KMS-11 (cell line): ENCODE measurements around the gene MAPK7.

Source experiments
- H2AFZ ChIP-seq: fragments of 200-600 bp; sonication (generic); 2 replicates; pipeline ENCODE4 v1.6.1; 2016; ENCODE audit warnings: antibody characterized with exemption, mixed run types, low read depth
- H3K27ac ChIP-seq: fragments of 200-600 bp; sonication (generic); 2 replicates; pipeline ENCODE4 v1.6.1; 2016; ENCODE audit warnings: mild to moderate bottlenecking, mixed run types
- H3K27me3 ChIP-seq: fragments of 200-600 bp; sonication (generic); 2 replicates; pipeline ENCODE4 v1.6.1; 2017; ENCODE audit warnings: mild to moderate bottlenecking, low read depth, mixed run types, moderate library complexity; ENCODE audit not compliant: insufficient read depth
- H3K36me3 ChIP-seq: fragments of 200-600 bp; sonication (generic); 2 replicates; pipeline ENCODE4 v1.6.1; 2017; ENCODE audit warnings: mild to moderate bottlenecking, mixed run types; ENCODE audit not compliant: insufficient read depth
- H3K4me1 ChIP-seq: fragments of 200-600 bp; sonication (generic); 2 replicates; pipeline ENCODE4 v1.6.1; 2016; ENCODE audit warnings: mild to moderate bottlenecking, low read depth, mixed run types; ENCODE audit not compliant: poor library complexity, severe bottlenecking
- H3K4me2 ChIP-seq: fragments of 200-600 bp; sonication (generic); 2 replicates; pipeline ENCODE4 v1.7.0; 2016; ENCODE audit warnings: mild to moderate bottlenecking, mixed run types
- H3K4me3 ChIP-seq: fragments of 200-600 bp; sonication (generic); IDR thresholded peaks from 2 replicates; pipeline ENCODE4 v1.6.1; 2017; ENCODE audit warnings: low read depth, low read length, mixed read lengths; ENCODE audit not compliant: insufficient read depth
- H3K79me2 ChIP-seq: fragments of 200-600 bp; sonication (generic); 2 replicates; pipeline ENCODE4 v1.6.1; 2016; ENCODE audit warnings: low read depth, mixed run types; ENCODE audit not compliant: insufficient read depth
- H3K9ac ChIP-seq: fragments of 200-600 bp; sonication (generic); 2 replicates; pipeline ENCODE4 v1.6.1; 2016; ENCODE audit warnings: mild to moderate bottlenecking, mixed run types
- H4K20me1 ChIP-seq: fragments of 200-600 bp; sonication (generic); 2 replicates; pipeline ENCODE4 v1.6.1; 2016; ENCODE audit warnings: mild to moderate bottlenecking, mixed run types; ENCODE audit not compliant: insufficient read depth
- TF ChIP-seq, protein P1 (sequence below): fragments of 200-600 bp; sonication (generic); conservative IDR thresholded peaks from 2 replicates; pipeline ENCODE4 v1.6.1; 2017; ENCODE audit warnings: low read depth, mild to moderate bottlenecking, antibody characterized with exemption, low read length, moderate library complexity, mixed read lengths

The MAPK7 gene

DNA sequence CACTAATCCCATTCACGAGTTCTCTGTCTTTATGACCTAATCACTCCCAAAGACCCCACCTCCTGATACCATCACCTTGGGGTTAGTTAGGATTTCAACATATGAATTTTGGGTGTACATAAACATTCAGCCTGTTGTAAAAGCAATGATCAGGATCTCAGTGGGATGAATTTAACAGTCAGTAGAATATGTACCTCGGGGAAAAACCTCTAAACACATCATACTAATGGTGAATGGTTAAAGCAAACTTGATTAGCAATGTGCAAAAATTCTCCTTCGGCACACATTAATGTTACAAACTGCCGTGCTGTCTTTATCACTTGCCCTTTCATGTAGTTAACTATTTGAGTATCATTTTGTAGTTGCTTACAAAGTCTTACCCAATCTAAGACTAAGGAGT is 42.9 kb downstream of the MAPK7 start:
- H3K27ac ChIP-seq = no peak overlapping the region
- no peak overlapping the region for H3K9ac ChIP-seq
- peaks cover 7% of the 10 kb centered on the region for H3K4me1 ChIP-seq
- no peak overlapping the region for H3K4me3 ChIP-seq
- H3K4me2 ChIP-seq = no peak overlapping the region
- no peak overlapping the region for H2AFZ ChIP-seq
- no peaks in the 10 kb centered on the region for H3K36me3 ChIP-seq
- no peaks in the 10 kb centered on the region for H3K79me2 ChIP-seq
- no peaks in the 10 kb centered on the region for H3K27me3 ChIP-seq
- TF ChIP-seq, protein P1, sequence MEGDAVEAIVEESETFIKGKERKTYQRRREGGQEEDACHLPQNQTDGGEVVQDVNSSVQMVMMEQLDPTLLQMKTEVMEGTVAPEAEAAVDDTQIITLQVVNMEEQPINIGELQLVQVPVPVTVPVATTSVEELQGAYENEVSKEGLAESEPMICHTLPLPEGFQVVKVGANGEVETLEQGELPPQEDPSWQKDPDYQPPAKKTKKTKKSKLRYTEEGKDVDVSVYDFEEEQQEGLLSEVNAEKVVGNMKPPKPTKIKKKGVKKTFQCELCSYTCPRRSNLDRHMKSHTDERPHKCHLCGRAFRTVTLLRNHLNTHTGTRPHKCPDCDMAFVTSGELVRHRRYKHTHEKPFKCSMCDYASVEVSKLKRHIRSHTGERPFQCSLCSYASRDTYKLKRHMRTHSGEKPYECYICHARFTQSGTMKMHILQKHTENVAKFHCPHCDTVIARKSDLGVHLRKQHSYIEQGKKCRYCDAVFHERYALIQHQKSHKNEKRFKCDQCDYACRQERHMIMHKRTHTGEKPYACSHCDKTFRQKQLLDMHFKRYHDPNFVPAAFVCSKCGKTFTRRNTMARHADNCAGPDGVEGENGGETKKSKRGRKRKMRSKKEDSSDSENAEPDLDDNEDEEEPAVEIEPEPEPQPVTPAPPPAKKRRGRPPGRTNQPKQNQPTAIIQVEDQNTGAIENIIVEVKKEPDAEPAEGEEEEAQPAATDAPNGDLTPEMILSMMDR = no peak
- no peaks in the 10 kb centered on the region for H4K20me1 ChIP-seq

DNA sequence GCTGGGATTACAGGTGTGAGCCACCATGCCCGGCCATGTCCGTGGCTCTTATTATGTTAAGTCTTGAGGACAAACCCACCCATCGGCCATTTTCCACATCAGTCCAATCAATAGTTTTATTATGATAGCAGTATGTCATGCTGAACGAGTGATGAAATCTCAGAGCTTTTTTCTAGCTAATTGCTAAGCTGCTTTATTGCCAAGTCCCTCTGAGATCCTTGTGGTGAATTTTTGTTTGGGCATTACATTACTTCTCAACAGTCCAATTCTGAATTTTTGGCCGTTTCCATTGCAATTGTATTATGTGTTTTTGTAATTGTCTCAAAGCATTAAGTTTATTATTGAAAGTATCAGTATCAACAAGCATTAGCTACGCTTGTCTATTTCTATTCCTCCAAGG is 43.6 kb downstream of the MAPK7 start:
- no peak overlapping the region for H2AFZ ChIP-seq
- H3K9ac ChIP-seq = no peak overlapping the region
- H3K4me3 ChIP-seq = no peak overlapping the region
- no peaks in the 10 kb centered on the region for H3K36me3 ChIP-seq
- H4K20me1 ChIP-seq = no peaks in the 10 kb centered on the region
- no peaks in the 10 kb centered on the region for H3K79me2 ChIP-seq
- TF ChIP-seq, protein P1 = no peak
- H3K27ac ChIP-seq = no peak overlapping the region
- H3K27me3 ChIP-seq = no peaks in the 10 kb centered on the region
- no peak overlapping the region for H3K4me2 ChIP-seq
- H3K4me1 ChIP-seq = peaks cover 7% of the 10 kb centered on the region

DNA sequence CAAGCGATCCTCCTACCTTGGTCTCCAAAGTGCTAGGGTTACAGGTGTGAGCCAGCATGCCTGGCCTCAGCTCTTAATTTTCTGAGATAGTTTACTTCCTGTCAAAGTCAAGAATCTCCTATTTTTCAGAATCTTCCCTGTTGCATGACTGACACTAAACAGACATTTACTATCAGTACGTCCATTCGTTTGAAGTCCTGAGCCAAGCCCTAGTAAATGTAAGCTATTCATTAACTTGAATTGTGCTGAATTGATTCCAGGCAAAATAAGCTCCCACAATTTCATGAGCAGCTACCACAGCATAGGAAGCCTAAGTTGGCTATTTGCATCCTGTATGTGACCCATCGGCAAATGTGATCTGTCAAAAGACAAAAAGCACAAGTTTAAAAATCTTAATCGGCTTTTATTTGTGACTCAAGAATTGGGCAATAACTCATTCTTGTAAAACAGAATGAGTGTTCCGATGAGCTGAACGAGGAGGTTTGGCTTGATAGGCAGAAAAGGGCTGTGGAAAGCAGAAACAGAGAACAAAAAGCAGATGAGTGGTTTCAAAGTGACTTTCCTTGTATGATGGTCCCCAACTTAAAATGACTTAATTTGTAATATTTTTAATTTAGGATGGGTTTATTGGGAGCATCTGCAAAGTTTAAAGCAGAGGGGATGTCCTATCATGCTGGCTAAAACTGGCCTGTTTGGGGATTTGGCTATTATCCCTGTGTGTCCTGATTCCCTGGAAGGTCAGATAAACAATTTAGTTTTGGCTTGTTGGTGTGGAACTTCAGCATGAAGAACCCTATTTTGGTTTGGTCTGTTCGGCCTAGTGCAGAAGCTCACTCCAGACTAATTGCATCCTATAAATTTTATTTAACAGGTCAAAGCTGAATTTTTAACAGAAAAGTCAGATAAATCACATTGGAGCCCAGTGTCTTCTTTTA is 46.9 kb downstream of the MAPK7 start:
- TF ChIP-seq, protein P1 = no peak
- Histone ChIP-seq H3K79me2 (no peaks in the 10 kb centered on the region), H4K20me1 (no peaks in the 10 kb centered on the region), H3K4me3 (no peak overlapping the region), H3K27ac (no peak overlapping the region), H3K27me3 (no peaks in the 10 kb centered on the region), H3K4me1 (no peaks in the 10 kb centered on the region), H3K9ac (no peak overlapping the region), H3K36me3 (no peaks in the 10 kb centered on the region), H2AFZ (no peak overlapping the region), H3K4me2 (no peak overlapping the region)

DNA sequence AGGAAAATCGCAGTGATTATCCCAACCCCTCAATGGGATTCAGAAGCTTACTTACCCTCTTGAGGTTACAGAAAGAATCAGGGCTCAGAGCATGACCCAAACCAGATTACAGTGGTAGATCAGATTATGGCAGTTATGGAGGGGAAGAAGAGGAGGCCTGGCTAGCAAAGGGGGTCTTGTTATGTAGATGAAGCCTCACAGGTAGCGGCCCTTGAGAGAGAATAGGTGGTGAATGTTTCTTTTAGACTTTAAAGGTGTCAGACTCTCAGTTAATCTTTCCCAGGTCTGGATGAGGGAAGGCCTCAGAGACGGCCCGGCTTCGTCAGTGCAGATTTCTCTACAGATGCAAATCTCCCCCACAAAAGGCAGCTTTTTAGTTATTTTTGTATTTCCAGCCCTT is 48.3 kb downstream of the MAPK7 start:
- Histone ChIP-seq H2AFZ (no peak overlapping the region), H3K4me3 (no peak overlapping the region), H3K79me2 (no peaks in the 10 kb centered on the region), H3K36me3 (no peaks in the 10 kb centered on the region), H3K4me1 (no peaks in the 10 kb centered on the region), H3K9ac (no peak overlapping the region), H3K4me2 (no peak overlapping the region), H4K20me1 (no peaks in the 10 kb centered on the region), H3K27ac (no peak overlapping the region), H3K27me3 (no peaks in the 10 kb centered on the region)
- TF ChIP-seq, protein P1 = no peak
